ENCODE measurements around the gene C4BPA.

DNA sequence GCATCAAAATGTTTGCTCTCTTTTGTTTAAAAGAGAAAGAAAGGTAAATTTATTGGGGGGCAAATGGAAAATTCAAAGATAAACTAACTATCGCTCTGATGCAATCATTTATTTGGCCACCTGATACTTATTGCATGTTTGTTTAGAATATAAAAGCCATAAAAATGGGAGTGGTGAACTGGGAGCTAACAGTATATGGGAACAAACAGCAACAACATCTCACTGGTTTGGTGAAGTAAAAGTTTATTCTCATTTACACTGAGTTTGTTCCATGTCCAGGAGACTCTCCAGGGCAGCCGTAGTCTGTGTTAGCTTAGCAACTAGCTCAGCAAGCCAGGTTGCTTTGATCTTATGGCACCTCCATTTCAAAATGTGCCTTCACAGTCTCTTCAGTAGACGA is 20.4 kb downstream of the C4BPA start:
- TF ChIP-seq, protein P1, sequence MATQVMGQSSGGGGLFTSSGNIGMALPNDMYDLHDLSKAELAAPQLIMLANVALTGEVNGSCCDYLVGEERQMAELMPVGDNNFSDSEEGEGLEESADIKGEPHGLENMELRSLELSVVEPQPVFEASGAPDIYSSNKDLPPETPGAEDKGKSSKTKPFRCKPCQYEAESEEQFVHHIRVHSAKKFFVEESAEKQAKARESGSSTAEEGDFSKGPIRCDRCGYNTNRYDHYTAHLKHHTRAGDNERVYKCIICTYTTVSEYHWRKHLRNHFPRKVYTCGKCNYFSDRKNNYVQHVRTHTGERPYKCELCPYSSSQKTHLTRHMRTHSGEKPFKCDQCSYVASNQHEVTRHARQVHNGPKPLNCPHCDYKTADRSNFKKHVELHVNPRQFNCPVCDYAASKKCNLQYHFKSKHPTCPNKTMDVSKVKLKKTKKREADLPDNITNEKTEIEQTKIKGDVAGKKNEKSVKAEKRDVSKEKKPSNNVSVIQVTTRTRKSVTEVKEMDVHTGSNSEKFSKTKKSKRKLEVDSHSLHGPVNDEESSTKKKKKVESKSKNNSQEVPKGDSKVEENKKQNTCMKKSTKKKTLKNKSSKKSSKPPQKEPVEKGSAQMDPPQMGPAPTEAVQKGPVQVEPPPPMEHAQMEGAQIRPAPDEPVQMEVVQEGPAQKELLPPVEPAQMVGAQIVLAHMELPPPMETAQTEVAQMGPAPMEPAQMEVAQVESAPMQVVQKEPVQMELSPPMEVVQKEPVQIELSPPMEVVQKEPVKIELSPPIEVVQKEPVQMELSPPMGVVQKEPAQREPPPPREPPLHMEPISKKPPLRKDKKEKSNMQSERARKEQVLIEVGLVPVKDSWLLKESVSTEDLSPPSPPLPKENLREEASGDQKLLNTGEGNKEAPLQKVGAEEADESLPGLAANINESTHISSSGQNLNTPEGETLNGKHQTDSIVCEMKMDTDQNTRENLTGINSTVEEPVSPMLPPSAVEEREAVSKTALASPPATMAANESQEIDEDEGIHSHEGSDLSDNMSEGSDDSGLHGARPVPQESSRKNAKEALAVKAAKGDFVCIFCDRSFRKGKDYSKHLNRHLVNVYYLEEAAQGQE (IDR thresholded peaks at IDR 0.05; ENCODE audit: low read depth) = no peak
- no peak for TF ChIP-seq CEBPB (IDR thresholded peaks at IDR 0.05)
- no peak for TF ChIP-seq EP300 (IDR thresholded peaks at IDR 0.05; ENCODE audit: borderline replicate concordance)

All from Ishikawa (cell line).